Vagina (tissue), 2 donors: ENCODE results near the gene TAS2R3. TPM values are rescaled to one million over a fixed set of nuclear protein-coding genes. Genes with fewer than 3 reads are reported as not detected.
"Not testable (repeated sequence)": the region's sequence is repeated elsewhere in the genome, so short reads cannot be mapped to it uniquely, and the experiment has no call there.

Source experiments
- DNase-seq, 2 donors: peaks; one replicate each; pipeline ENCODE4 v3.0.0-alpha.2; 2017; ENCODE audit errors: extremely low spot score in 2 of 2
- H3K27ac ChIP-seq: fragments of 200-600 bp; sonication (generic); one replicate; pipeline ENCODE4 v1.5.1; 2019
- H3K27me3 ChIP-seq: fragments of 200-600 bp; sonication (generic); one replicate; pipeline ENCODE4 v1.5.1; 2019
- H3K36me3 ChIP-seq, 2 donors: fragments of 200-600 bp; sonication (generic); one replicate each; pipeline ENCODE4 v1.5.1; 2017 to 2019
- H3K4me1 ChIP-seq: fragments of 200-600 bp; sonication (generic); one replicate; pipeline ENCODE4 v1.5.1; 2019
- H3K4me3 ChIP-seq, 2 donors: fragments of 200-600 bp; sonication (generic); 1 replicate in 1 of 2; 2 replicates in 1 of 2; pipeline ENCODE4 v1.5.1; 2016 to 2019
- H3K9me3 ChIP-seq: fragments of 200-600 bp; sonication (generic); one replicate; pipeline ENCODE4 v1.5.1; 2019
- POLR2A ChIP-seq, 2 donors: fragments of 450-650 bp; IDR thresholded peaks; one replicate each; pipeline ENCODE4 v1.6.1; 2017; ENCODE audit warnings: antibody characterized with exemption in 2 of 2, mild to moderate bottlenecking in 2 of 2, moderate library complexity in 2 of 2
- POLR2AphosphoS5 ChIP-seq, 2 donors: sonication (generic); formaldehyde crosslinking; IDR thresholded peaks; one replicate each; pipeline ENCODE4 v1.9.0; 2017; ENCODE audit warnings: antibody characterized with exemption in 2 of 2, mild to moderate bottlenecking in 2 of 2, low read depth in 1 of 2; ENCODE audit not compliant: insufficient read depth in 1 of 2
- intact Hi-C: fragments of 100-400 bp; cut with DNase I; formaldehyde crosslinking; loops from one replicate; pipeline ENCODE4 v1.15.1; 2023
- total RNA-seq: library from RNA; depleted of rRNA; stranded (reverse); fragments of >200 nt; gene quantifications from one replicate; pipeline ENCODE4 v1.2.3, GENCODE V29; 2016
- TF ChIP-seq, protein P1 (sequence below), 3 experiments: fragments of 450-650 bp in 2 of 3; fragments of 200-600 bp in 1 of 3; sonication (generic) in 1 of 3; IDR thresholded peaks; one replicate each; pipeline ENCODE4 v1.5.1; 2017 to 2019; ENCODE audit warnings: antibody characterized with exemption in 3 of 3, mild to moderate bottlenecking in 2 of 3, moderate library complexity in 2 of 3

TAS2R3 gene
- total RNA-seq, 1 donor from 2014 or later: 1.5 TPM

DNA sequence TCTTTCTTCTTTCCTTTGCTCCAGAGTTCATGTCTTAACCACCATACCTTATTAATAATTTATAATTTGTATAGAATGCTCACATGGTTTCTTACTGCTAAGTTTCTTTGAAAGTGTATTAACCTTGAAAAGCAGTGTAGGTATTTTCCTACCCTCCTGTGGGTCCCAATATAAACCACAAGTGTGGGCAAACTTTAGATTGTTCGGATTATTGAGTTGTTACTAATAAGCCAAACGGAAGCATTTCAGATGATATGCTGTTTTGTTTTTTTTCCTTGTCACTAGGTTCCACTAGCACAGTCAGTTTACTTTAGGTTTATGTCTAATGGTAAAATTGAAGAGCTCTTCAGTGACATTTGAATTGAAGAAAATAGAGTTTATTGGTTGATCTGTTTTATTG, 15.5 kb upstream of the TAS2R3 start:
- intact Hi-C loops: no loop called here
- no peaks in the 10 kb centered on the region for H3K4me1 ChIP-seq
- H3K27me3 ChIP-seq: no peaks in the 10 kb centered on the region
- peaks cover 12 to 93% of the 10 kb centered on the region in 2 donors for H3K36me3 ChIP-seq
- H3K27ac ChIP-seq: no peak overlapping the region
- peaks cover 17% of the 10 kb centered on the region for H3K9me3 ChIP-seq
- TF ChIP-seq POLR2A (IDR thresholded peaks at IDR 0.05): no peak
- TF ChIP-seq POLR2AphosphoS5 (IDR thresholded peaks at IDR 0.05; ENCODE audit: insufficient read depth in 1 of 2, low read depth in 1 of 2): no peak
- TF ChIP-seq, protein P1, sequence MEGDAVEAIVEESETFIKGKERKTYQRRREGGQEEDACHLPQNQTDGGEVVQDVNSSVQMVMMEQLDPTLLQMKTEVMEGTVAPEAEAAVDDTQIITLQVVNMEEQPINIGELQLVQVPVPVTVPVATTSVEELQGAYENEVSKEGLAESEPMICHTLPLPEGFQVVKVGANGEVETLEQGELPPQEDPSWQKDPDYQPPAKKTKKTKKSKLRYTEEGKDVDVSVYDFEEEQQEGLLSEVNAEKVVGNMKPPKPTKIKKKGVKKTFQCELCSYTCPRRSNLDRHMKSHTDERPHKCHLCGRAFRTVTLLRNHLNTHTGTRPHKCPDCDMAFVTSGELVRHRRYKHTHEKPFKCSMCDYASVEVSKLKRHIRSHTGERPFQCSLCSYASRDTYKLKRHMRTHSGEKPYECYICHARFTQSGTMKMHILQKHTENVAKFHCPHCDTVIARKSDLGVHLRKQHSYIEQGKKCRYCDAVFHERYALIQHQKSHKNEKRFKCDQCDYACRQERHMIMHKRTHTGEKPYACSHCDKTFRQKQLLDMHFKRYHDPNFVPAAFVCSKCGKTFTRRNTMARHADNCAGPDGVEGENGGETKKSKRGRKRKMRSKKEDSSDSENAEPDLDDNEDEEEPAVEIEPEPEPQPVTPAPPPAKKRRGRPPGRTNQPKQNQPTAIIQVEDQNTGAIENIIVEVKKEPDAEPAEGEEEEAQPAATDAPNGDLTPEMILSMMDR (IDR thresholded peaks at IDR 0.05): no peak
- DNase-seq: no peak
- H3K4me3 ChIP-seq: no peak overlapping the region

DNA sequence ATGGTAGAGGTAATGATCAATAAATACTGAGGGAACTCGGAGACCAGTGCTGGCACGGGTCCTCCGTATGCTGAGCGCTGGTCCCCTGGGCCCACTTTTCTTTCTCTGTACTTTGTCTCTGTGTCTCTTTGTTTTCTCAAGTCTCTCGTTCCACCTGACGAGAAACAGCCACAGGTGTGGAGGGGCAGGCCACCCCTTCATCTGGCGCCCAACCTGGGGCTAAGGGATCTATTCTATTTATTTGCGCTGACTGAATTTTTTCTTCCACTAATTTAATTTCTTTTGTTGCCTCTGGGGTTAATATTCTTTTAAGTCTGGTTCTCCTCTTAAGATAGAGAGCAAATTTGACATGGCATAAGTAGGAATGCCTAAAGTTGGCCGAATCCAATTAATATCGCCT, 12.0 kb upstream of the TAS2R3 start:
- Histone ChIP-seq H3K9me3 (peaks cover 17% of the 10 kb centered on the region), H3K36me3 (peaks cover 12 to 63% of the 10 kb centered on the region in 2 donors)
- H3K27ac ChIP-seq, H3K4me1 ChIP-seq, H3K4me3 ChIP-seq, H3K27me3 ChIP-seq, intact Hi-C loops, DNase-seq: not testable (repeated sequence)

DNA sequence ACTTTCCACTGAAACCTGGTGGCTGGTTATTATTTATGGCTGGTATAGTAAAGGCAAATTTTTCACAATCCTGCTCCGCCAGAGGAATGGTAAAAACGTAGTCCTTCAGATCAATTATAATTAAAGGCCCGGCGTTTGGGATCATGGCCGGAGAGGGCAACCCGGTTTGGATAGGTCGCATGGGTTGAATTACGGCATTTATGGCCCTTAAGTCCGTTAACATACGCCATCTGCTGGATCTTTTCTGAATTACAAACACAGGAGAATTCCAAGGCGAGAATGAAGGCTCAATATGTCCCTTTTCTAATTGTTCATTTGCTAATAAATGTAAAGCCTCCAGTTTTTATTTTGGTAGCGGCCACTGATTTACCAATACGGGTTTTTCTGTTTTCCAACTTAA, 11.3 kb upstream of the TAS2R3 start:
- DNase-seq: no peak
- H3K27me3 ChIP-seq: no peaks in the 10 kb centered on the region
- TF ChIP-seq, protein P1 (IDR thresholded peaks at IDR 0.05): no peak
- no peak for TF ChIP-seq POLR2AphosphoS5 (IDR thresholded peaks at IDR 0.05; ENCODE audit: insufficient read depth in 1 of 2, low read depth in 1 of 2)
- TF ChIP-seq POLR2A (IDR thresholded peaks at IDR 0.05): no peak
- no peaks in the 10 kb centered on the region for H3K4me1 ChIP-seq
- H3K9me3 ChIP-seq: peaks cover 17% of the 10 kb centered on the region
- peaks cover 12 to 68% of the 10 kb centered on the region in 2 donors for H3K36me3 ChIP-seq
- H3K27ac ChIP-seq: no peak overlapping the region
- H3K4me3 ChIP-seq: no peak overlapping the region
- intact Hi-C loops: no loop called here

DNA sequence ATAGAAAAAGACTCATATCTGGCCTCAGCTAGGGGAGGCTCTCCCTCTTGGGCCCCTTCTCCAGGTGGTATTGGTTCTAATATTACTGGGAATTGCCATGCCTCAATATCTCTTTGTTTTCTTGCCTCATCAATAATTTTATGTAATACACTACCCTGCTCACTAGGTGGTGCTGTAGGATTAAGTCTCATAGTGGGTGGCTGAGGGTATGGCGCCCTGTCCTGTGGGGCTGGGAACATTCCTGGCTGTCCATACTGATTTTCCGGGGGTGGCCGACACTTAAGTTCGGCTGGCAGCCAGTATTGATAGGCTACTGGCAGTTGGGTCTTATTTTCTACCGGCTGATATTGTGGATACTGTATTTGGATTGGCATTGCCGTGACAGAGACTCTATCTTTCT, 9.0 kb upstream of the TAS2R3 start:
- TF ChIP-seq, protein P1 (IDR thresholded peaks at IDR 0.05): no peak
- no peak for TF ChIP-seq POLR2AphosphoS5 (IDR thresholded peaks at IDR 0.05; ENCODE audit: insufficient read depth in 1 of 2, low read depth in 1 of 2)
- TF ChIP-seq POLR2A (IDR thresholded peaks at IDR 0.05): no peak
- Histone ChIP-seq H3K27me3 (no peaks in the 10 kb centered on the region), H3K36me3 (peaks cover 12 to 55% of the 10 kb centered on the region in 2 donors), H3K4me1 (no peaks in the 10 kb centered on the region), H3K27ac (no peak overlapping the region), H3K9me3 (peaks cover 17% of the 10 kb centered on the region), H3K4me3 (no peak overlapping the region)
- no peak for DNase-seq
- intact Hi-C loops: no loop called here

DNA sequence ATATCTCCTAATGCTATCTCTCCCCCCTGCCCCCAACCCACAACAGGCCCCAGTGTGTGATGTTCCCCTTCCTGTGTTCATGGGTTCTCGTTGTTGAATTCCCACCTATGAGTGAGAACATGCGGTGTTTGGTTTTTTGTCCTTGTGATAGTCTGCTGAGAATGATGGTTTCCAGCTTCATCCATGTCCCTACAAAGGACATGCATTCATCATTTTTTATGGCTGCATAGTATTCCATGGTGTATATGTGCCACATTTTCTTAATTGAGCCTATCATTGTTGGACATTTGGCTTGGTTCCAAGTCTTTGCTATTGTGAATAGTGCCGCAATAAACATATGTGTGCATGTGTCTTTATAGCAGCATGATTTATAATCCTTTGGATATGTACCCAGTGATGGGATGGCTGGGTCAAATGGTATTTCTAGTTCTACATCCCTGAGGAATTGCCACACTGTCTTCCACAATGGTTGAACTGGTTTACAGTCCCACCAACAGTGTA, 6.2 kb downstream of the TAS2R3 start:
- H3K9me3 ChIP-seq, H3K27ac ChIP-seq, DNase-seq, H3K36me3 ChIP-seq, H3K4me3 ChIP-seq, intact Hi-C loops, H3K27me3 ChIP-seq, H3K4me1 ChIP-seq: not testable (repeated sequence)

DNA sequence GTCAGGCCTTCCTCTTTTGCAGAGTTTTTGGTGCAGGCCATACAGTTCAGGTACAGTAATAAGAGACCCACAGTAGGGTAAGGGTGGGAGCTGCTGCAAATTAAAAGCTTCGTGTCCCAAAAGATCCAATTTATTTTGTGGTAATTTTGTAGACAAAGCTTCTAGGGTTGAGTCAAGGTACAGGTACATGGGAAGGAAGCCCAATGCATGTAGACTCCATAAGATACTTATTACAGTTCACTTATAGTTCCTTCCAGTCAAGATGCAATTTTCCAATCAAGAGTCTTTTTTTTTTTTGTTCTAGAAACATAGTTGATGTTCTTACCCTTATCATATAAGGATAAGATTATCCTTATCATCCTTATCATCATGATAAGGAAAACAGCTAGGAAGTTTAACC, 12.5 kb downstream of the TAS2R3 start, which contains the start of gene TAS2R4:
Gene TAS2R4 (plus strand): TSS at position 301 of the 400 bp plus-strand sequence. CDS start 1,815 bp downstream, outside the sequence.
- Histone ChIP-seq H3K36me3 (peaks cover 0 to 13% of the 10 kb centered on the region in 2 donors), H3K4me3 (no peak within 1 kb of the TSS), H3K27me3 (no peaks in the 10 kb centered on the region), H3K4me1 (no peaks in the 10 kb centered on the region), H3K9me3 (no peaks in the 10 kb centered on the region), H3K27ac (no peak within 1 kb of the TSS)
- intact Hi-C loops: no loop called here
- DNase-seq: no peak
- TF ChIP-seq POLR2A (IDR thresholded peaks at IDR 0.05) (no peak), POLR2AphosphoS5 (IDR thresholded peaks at IDR 0.05; ENCODE audit: insufficient read depth in 1 of 2, low read depth in 1 of 2) (no peak)
- TF ChIP-seq, protein P1 (IDR thresholded peaks at IDR 0.05): no peak
